Measurements from ENCODE around the gene NDUFB5.

NDUFB5 gene

GRCh38 chr3:179604321-179605078, at the start of gene NDUFB5, which contains the start of gene MRPL47:
NDUFB5 (plus strand) TSS chr3:179604794; CDS start chr3:179604816, 22 bp downstream.
MRPL47 (minus strand) TSS chr3:179604638; CDS start chr3:179604624, 14 bp downstream.
- DNase-seq: peak; percentile 97

- DNase-seq: peak; percentile 53
Observed at GRCh38 chr3:179558742-179559364, 45.7 kb upstream of the NDUFB5 start.

DNA sequence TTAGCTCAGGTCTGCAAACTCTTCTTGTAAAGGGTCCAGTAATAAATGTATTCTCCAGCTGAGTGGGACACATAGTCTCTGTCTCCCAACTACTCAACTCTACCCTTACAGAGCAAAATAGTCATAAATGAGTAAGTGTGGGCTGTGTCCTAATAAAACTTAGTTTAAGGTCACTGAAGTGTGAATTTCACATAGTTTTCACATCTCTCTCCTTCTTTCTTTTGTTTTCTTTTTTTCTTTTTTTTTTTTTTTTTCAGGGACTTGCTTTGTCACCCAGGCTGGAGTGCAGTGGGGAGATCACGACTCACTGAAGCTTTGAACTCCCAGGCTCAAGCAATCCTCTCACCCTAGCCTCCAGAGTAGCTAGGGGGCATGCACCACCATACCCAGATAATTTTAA, 43.8 kb upstream of the NDUFB5 start:
- no peak for DNase-seq

- DNase-seq: peak; percentile 100
Observed at GRCh38 chr3:179562591-179563270, 41.9 kb upstream of the NDUFB5 start, which contains the start of gene ACTL6A. ACTL6A (plus strand) TSS chr3:179562926; CDS start chr3:179563093, 167 bp downstream.

- DNase-seq: peak; percentile 79
Observed at GRCh38 chr3:179563271-179563783, 41.3 kb upstream of the NDUFB5 start.

GRCh38 chr3:179565496-179565895, 39.1 kb upstream of the NDUFB5 start:
- no peak for DNase-seq

GRCh38 chr3:179580992-179581391, 23.6 kb upstream of the NDUFB5 start:
- no peak for DNase-seq

- no peak for DNase-seq
Observed at GRCh38 chr3:179589143-179589542, 15.5 kb upstream of the NDUFB5 start.

- DNase-seq: no peak
Observed at GRCh38 chr3:179590669-179591068, 13.9 kb upstream of the NDUFB5 start.

DNA sequence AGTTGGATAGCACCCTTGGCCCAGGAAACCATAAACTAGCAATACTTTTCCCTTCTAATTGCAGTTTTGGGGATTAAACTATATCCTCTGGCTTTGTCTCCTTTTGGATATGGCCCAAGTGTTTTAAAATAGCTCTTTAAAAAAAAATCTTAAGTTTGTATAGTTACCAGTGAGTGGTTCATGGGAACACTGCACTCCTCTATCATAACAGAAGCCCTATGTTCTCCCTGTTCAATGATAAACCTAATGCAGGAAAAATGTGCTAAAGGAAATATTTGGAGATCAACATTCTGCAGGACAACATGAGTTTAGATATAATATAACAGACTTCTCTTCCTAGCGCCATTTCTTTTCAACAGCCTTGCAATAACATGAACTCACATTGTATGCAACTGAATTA, 13.3 kb upstream of the NDUFB5 start:
- DNase-seq: no peak

GRCh38 chr3:179599531-179599930, 5.1 kb upstream of the NDUFB5 start:
- no peak for DNase-seq

GRCh38 chr3:179603321-179603720, 1.3 kb upstream of the NDUFB5 start:
- DNase-seq: no peak

DNA sequence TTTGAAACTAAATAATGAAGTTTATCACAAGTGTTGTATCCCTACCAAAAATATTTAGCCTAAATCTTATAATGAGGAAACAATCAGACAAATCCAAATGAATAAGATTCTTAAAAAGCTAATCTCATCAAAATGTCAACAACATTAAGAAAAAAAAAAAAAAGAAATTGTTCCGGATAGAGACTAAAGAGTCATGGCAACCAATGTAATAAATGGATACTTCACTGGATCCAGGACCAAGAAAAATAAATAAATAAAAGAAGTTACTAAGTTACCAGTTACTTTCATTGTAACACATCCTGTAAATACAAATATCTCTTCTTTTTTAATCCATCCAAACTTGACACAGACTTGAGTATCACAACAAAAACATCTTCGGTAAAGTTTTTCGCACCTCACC, 763 bp upstream of the NDUFB5 start:
- no peak for DNase-seq

GRCh38 chr3:179606534-179607085, 2.0 kb downstream of the NDUFB5 start:
- DNase-seq: no peak

- no peak for DNase-seq
Observed at GRCh38 chr3:179608931-179609720, 4.5 kb downstream of the NDUFB5 start.

- DNase-seq: no peak
Observed at GRCh38 chr3:179610066-179610465, 5.5 kb downstream of the NDUFB5 start.

DNA sequence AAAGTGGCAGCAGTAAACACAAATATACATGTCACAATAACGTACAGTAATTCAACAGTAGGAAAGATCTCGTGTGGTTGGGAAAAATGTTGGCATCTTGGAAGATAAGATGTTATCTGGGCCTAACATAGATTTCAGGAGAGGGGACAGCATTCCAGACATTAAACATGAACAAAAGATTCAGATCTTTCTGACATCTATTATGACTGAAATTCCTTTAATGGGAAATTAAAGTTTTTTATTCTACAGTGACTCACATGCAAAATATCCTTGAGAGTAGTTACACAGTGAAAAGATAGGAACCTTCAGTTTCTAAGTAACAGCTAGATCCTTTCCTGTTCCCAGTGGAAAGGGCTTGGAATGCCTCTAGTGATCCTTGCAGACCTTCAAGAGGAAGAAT, 9.2 kb downstream of the NDUFB5 start:
- DNase-seq: no peak

- DNase-seq: no peak
Observed at GRCh38 chr3:179615458-179616173, 11.0 kb downstream of the NDUFB5 start.

DNA sequence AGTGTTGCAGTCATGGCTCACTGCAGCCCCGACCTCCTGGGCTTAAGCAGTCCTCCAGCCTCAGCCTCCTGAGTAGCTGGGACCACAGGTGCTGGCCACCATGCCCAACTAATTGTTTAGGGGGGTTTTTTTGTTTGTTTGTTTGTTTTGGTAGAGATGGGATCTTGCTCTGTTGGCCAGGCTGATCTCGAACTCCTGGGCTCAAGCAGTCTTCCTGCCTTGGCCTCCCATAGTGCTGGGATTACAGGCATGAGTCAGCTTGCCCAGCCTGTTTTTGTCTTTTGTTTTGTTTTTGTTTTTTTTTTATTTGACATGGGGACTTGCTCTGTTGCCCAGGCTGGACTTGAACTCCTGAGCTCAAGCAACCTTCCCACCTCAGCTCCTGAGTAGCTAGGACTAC, 17.4 kb downstream of the NDUFB5 start:
- DNase-seq: no peak

DNA sequence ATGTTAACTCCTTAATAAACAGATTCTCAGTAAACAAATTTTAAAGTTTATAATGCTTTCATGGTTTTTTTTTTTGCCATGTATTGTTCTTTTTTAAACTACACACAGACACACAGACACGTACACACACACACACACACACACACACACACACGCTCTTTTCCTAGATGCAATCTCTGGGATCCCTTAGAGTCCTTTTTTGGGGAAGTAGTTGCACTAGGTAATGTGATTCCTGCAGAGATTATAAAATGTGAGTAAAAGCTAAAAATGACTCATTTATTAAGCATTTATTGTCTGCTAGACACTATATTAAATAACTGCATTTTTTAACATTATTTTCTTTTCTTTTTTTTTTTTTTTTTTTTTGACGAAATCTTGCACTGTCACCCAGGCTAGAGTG, 19.9 kb downstream of the NDUFB5 start:
- no peak for DNase-seq

DNA sequence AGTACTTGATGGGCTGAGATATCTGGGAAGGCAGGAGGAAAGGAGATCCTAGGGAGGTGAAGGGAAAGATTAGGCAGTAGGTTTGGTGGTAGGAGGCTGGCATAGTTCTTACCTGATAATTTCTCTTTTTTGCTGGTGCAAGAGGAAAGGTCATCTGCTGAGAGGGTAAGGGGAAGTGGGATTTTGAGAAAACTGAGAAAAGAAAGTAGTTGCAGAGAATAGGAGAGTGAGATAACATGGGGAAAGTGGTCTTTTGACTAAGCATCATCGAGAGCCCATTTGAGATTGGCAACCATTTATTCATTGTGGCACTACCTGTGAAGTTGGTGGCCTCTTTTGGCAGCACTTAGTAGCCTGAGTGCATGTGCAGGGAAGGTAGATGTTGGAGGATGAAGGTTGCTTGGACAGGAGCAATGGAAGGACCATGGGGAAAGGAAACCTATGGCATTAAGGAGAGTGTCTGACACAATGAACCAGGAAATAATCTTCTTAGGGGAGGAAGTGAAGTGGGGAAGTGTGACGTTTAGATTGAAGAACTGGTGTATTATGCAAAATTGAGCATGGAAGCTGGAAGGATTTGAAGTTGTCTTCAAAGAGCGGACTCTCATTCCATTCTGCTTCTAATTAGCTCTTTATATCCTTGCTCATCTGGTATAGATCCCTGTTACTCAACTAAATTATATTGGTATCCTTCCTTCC, 26.3 kb downstream of the NDUFB5 start:
- no peak for DNase-seq
